GM18517 (cell line): ENCODE results near the gene TUBGCP6.

Experiments
- ATAC-seq: cut with Tn5 transposase; IDR thresholded peaks from one replicate; pipeline ENCODE4 v1.9.1; 2021; ENCODE audit warnings: mild to moderate bottlenecking, moderate library complexity; ENCODE audit not compliant: unreplicated experiment

Gene TUBGCP6

GRCh38 chr22:50227579-50228215 is 17.1 kb downstream of the TUBGCP6 start:
- no peak for ATAC-seq

- ATAC-seq: no peak
Measured at GRCh38 chr22:50226875-50227165, 18.0 kb downstream of the TUBGCP6 start.

- ATAC-seq: no peak
Measured at GRCh38 chr22:50226063-50226874, 18.6 kb downstream of the TUBGCP6 start.

DNA sequence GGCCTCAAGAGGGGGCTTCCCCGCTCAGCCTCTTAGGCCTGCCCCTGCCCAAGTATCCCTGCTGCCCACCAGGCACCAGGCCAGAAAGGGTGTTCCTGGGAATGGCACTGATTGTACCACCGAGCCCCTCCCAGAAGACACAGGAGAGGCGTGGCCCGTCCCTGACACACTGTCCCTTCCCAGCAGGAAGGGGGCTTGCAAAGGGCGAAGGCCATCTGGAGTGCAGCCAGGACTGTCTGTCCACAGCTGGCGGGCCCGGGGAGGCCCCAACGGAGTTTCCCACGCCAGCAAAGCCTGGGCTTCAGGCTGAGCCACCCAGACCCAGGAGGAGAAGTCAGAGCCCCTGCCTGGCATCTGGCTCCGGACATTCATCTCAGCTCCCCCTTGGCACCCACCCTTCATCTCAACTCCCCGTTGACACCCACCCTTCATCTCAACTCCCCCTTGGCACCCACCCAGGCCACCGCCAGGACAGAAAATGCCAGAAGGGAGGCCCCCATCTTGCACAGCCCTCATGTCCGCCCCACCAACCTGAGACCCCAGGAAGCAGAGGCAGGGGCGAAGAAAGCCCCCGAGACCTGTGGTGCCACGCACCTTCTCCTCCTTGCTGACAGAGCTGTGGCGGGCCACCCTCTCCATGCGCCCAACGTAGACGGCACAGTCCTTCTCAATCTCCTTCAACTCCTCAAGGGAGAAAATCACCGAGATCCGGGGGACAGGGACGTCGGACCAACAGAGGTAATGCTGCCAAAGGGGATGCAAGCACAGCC is 19.4 kb downstream of the TUBGCP6 start:
- ATAC-seq: no peak

DNA sequence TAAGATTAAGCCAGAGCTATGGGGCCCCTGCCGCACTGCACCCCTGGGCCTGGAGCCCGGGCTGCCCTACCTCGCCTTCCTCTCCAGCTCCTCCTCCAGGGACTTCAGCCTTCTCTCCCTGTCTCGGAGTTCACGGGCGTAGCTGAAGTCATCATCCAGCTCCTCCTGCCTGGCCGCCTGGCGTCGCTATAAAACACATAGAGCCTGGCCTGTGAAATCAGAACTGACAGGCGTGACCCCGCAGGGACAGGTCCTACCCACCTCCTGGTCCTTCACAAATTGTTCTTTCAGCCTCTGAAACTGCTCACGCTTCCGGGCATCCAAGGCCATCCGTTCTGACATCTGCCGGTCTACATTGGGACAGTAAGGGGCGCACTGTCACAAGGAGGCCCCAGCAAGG is 20.8 kb downstream of the TUBGCP6 start:
- ATAC-seq: no peak

DNA sequence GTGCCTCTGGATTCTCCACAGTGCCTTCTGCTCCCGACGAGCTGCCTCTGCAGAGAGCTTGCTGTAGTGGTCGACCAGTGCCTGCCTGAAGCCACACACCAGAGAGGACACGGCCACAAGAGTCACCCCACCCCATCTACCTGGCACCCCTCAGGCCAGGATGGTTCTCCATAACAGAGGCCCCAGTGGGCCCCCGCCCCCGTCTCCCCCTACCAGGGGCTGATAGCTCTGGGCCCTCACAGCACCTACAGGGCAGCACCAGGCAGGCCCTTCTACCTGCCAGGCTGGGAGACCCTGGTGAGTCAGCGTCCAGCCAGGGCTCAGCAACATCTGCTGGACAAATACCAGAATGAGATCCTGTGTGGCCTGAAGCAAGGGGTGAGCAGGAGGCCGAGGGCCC is 22.3 kb downstream of the TUBGCP6 start:
- ATAC-seq: no peak

- no peak for ATAC-seq
Measured at GRCh38 chr22:50221410-50222300, 23.2 kb downstream of the TUBGCP6 start.

GRCh38 chr22:50220603-50221409 is 24.0 kb downstream of the TUBGCP6 start:
- no peak for ATAC-seq

DNA sequence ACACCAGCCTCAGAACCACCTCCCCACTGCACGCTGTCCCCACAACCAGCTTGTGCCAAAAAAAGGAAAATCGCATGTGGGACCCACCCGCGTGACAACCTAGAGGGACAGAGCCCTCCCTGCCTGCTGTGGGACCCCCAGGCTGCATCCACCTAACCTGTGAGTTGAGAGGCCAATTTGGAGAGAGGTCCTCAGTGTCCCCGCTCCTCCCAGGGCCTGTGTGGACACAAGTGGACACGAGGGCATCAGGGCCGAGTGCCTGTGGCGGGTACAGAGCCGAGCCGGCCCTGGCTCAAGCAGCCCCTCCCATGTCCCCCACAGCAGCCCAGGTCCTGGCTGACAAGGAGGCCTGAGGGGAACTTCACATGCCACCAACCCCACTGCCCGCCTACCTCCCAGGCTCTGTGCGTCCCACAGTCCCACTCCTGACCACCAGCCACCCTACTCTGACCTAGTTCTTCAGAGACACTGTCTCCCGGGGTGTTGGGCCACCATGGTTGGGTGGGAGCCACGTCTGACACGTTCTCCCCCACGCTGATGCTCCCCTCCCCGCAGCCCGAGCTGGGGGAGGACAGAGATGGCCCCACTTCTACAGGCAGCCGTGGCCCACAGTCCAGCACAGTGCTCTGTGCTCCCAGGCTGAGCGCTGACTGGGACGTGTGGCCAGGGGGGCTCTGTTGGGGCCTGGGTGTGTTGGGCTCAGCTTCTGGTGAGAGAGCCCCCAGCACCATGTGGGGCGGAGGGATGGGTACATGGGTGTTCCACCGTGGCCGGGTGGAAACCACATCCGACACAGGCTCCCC is 24.8 kb downstream of the TUBGCP6 start:
- ATAC-seq: no peak

DNA sequence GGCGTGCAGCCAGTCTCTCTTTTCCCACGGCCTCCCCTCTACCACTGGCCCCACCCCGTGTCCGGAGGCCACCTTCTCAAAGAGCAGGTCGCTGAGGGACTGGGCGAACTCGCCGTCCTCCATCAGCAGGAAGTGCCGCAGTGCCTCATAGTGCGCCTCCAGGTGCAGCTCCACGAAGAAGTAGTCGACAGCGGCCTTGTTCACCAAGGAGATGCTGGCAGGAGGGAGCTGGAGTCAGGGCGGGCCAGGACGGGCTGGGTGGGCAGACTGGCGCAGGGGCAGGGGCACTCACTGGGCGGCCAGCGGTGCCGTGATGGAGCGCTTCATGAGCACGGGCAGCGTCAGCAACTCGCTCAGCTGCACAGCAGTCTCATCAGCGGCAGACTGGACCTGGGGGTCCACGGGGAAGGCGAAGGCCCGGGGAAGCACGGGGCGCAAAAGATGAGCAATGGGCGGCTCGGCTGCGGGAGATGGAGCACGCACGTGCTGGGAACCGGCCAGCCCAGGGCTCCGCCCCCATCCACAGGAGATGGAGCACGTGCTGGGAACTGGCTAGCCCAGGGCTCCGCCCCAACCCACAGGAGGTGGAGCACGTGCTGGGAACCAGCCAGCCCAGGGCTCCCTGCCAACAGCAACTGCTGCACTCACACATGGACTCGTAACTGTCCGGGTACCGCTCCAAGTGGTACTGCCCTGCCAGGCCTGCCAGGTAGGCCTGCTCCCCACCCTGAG is 25.7 kb downstream of the TUBGCP6 start:
- ATAC-seq: no peak

- no peak for ATAC-seq
Measured at GRCh38 chr22:50218153-50218995, 26.4 kb downstream of the TUBGCP6 start.

DNA sequence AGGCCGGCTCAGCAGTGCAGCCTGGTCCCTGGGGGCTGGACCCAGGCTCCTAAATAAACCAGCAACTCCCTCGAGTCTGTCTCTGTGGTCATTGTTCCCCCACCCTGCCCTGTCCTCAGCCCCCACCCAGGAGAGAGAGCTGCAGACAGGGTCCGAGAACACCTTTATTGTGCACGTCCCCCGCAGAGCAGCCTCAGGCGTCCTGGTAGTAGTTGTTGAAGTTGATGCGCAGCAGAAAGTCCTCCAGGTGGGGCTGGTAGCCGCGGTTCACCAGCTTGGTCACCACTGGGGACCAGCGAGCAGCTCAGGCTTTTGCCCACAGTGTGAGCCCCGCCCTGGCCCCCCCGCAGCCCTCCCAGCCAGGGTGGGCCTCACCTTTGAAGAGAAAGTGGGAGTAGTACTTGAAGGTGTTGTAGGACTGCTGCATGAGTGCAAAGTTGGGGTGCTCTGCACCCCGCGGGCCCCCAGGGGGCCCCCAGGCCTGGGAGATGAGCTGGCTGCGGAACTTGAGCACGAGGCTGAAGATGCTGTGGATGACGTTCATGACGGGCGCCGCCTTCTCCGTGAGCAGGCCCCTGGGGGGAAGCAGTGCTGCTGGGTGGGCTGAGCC is 27.2 kb downstream of the TUBGCP6 start:
- ATAC-seq: no peak

DNA sequence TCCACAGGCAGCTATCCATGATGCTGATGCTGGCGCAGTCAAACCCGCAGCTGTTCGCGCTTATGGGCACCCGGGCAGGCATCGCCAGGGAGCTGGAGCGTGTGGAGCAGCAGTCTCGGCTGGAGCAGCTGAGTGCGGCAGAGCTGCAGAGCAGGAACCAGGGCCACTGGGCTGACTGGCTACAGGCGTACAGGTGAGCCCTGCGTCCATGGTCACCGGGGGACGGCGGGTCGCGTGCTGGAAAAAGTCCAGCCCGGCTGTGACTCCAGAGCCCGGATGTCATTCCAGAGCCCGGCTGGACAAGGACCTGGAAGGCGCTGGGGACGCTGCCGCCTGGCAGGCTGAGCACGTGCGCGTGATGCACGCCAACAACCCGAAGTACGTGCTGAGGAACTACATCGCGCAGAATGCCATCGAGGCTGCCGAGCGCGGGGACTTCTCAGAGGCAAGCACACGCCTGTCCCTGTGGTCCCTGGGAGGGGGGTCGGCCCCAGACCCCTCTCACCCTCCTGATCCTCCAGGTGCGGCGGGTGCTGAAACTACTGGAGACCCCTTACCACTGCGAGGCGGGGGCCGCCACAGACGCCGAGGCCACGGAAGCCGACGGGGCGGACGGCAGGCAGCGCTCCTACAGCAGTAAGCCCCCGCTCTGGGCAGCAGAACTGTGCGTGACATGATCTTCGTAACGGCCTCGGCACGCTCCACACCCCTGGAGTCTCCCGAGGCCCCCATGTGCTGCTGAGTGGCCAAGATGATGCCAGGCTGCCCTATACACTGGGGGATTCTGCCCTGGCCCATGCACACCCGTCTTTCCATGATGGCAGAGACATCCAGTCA is 27.9 kb downstream of the TUBGCP6 start:
- no peak for ATAC-seq

DNA sequence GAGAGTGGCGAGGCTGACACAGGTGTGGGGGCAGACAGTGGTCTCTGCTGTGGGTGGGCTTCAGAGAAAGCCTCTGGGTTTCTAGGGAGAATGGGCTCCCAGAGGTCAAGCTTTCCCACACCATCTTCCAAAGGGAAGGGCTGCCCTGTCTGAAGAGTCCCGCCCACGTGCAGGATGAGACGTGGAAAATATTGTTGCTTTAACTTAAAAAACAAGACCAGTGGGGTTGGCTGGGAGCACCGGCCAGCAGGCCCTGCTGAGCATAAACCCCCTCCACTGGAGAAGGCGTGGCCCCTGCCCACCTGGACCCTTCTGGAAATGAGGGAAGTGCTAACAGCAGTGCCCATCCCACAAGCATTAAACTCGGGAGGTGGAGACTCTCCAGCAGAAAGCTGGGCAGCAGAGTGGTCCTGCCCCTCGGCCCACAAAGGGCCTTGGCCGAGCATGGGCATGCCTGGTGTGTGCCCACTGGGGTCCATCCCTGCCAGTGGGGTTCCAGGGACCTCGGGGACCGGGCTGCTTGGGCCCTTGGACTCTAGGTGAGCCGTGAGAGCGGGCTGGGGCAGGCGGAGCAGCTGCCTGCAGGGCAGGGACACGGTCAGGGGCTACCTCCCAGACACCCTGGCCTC is 28.7 kb downstream of the TUBGCP6 start:
- no peak for ATAC-seq

- ATAC-seq: no peak
Measured at GRCh38 chr22:50215297-50216054, 29.3 kb downstream of the TUBGCP6 start.
